Smooth muscle cell (in vitro differentiated cells): ENCODE results near the gene ITSN2. TPM values are rescaled to one million over a fixed set of nuclear protein-coding genes. Genes with fewer than 3 reads are reported as not detected.

Experiments used
- DNase-seq: peaks from one replicate; lab custom pipeline; 2025; ENCODE audit not compliant: unreplicated experiment; lab: John Stamatoyannopoulos, UW
- H2AFZ ChIP-seq: fragments of 200-600 bp; sonication (generic); 2 replicates; pipeline ENCODE4 v1.6.0; 2016; ENCODE audit warnings: antibody characterized with exemption, low read depth, mild to moderate bottlenecking
- H3F3A ChIP-seq: fragments of 200-600 bp; sonication (generic); 2 replicates; pipeline ENCODE4 v1.6.0; 2017; ENCODE audit warnings: antibody characterized with exemption, low read depth
- H3K27ac ChIP-seq: fragments of 200-600 bp; sonication (generic); 2 replicates; pipeline ENCODE4 v1.5.1; 2016; ENCODE audit warnings: low read depth, mild to moderate bottlenecking
- H3K27me3 ChIP-seq: fragments of 200-600 bp; sonication (generic); 2 replicates; pipeline ENCODE4 v1.6.1; 2016; ENCODE audit warnings: low read depth, mild to moderate bottlenecking
- H3K36me3 ChIP-seq: fragments of 200-600 bp; sonication (generic); 2 replicates; pipeline ENCODE4 v1.5.1; 2016; ENCODE audit warnings: low read depth
- H3K4me1 ChIP-seq: fragments of 200-600 bp; sonication (generic); 2 replicates; pipeline ENCODE4 v1.5.1; 2016; ENCODE audit warnings: low read depth
- H3K4me2 ChIP-seq: fragments of 200-600 bp; sonication (generic); 2 replicates; pipeline ENCODE4 v1.6.0; 2016; ENCODE audit warnings: mild to moderate bottlenecking
- H3K4me3 ChIP-seq: fragments of 200-600 bp; sonication (generic); 2 replicates; pipeline ENCODE4 v1.5.1; 2016; ENCODE audit warnings: mild to moderate bottlenecking
- H3K79me2 ChIP-seq: fragments of 200-600 bp; sonication (generic); 2 replicates; pipeline ENCODE4 v1.6.0; 2016; ENCODE audit warnings: low read depth, mild to moderate bottlenecking
- H3K9ac ChIP-seq: fragments of 200-600 bp; sonication (generic); 2 replicates; pipeline ENCODE4 v1.6.0; 2016; ENCODE audit warnings: low read depth
- H3K9me3 ChIP-seq: fragments of 200-600 bp; sonication (generic); replicated peaks from 2 replicates; pipeline ENCODE4 v1.5.1; 2016; ENCODE audit warnings: low read depth
- H4K20me1 ChIP-seq: fragments of 200-600 bp; sonication (generic); 2 replicates; pipeline ENCODE4 v1.6.0; 2016; ENCODE audit warnings: low read depth
- CTCF ChIP-seq: fragments of 200-600 bp; sonication (generic); IDR thresholded peaks from 2 replicates; pipeline ENCODE4 v1.5.1; 2017; ENCODE audit warnings: borderline replicate concordance, mild to moderate bottlenecking, antibody characterized with exemption; ENCODE audit not compliant: insufficient read depth, poor library complexity, severe bottlenecking
- WGBS: methylation state at CpG from one replicate; pipeline ENCODE4 v1.1.7; 2016; ENCODE audit warnings: low lambda C conversion rate; 5-methylcytosine and 5-hydroxymethylcytosine counted together
- polyA plus RNA-seq: library from polyadenylated mRNA; unstranded; fragments of >200 nt; fragmentation: Nextera tagmentation; extraction: Ambion mirVana; gene quantifications from 2 replicates; pipeline ENCODE4 v1.2.1, GENCODE V29; 2016
- small RNA-seq: library from RNA; depleted of rRNA; stranded (forward); fragments of <200 nt; gene quantifications from one replicate; pipeline ENCODE3, GENCODE V24; 2014
- total RNA-seq: library from RNA; depleted of rRNA; stranded (reverse); fragments of >200 nt; gene quantifications from 2 replicates; pipeline ENCODE4 v1.2.3, GENCODE V29; 2014

ITSN2 gene
- total and polyA plus RNA-seq, 2 experiments from 2014 or later: 8.5 to 19.6 TPM

GRCh38 chr2:24159708-24160107 lies 200.6 kb downstream of the ITSN2 start:
- H3K36me3 ChIP-seq: peaks cover 5% of the 10 kb centered on the region
- no peaks in the 10 kb centered on the region for H3F3A ChIP-seq
- WGBS: 98% methylated on average over 4 of the region's 4 CpGs
- H3K27ac ChIP-seq: no peak overlapping the region
- no peak overlapping the region for H3K4me2 ChIP-seq
- no peaks in the 10 kb centered on the region for H3K79me2 ChIP-seq
- no peak for TF ChIP-seq CTCF
- DNase-seq: no peak
- H4K20me1 ChIP-seq: no peaks in the 10 kb centered on the region
- no peaks in the 10 kb centered on the region for H3K9me3 ChIP-seq
- H3K4me1 ChIP-seq: no peaks in the 10 kb centered on the region
- no peak overlapping the region for H2AFZ ChIP-seq
- H3K9ac ChIP-seq: no peak overlapping the region
- H3K27me3 ChIP-seq: no peaks in the 10 kb centered on the region
- H3K4me3 ChIP-seq: no peak overlapping the region

DNA sequence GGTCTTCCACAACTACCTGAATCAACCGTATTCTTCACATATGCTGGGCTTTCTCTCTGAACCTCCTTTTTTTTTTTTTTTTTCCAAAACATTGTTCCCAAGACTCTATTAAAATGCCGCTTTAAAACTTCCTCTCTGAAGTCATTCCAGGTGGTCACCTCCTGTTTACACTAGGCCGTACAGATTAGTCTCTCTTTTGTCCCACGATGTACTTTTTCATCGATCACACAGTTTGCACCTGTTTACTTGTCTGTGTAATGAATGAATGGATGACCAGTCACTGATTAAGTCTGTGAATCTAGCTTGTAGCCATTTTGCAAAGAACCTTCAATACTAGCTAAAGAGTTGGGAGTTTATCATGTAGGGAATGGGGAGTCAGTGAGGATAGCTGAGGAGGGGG lies 202.2 kb downstream of the ITSN2 start:
- 98% methylated on average over 5 of the region's 5 CpGs for WGBS
- Histone ChIP-seq H3K9me3 (no peaks in the 10 kb centered on the region), H4K20me1 (no peaks in the 10 kb centered on the region)

GRCh38 chr2:24153478-24153877 lies 206.9 kb downstream of the ITSN2 start:
- no peak overlapping the region for H2AFZ ChIP-seq
- H3K27ac ChIP-seq: no peak overlapping the region
- 93% methylated on average over 4 of the region's 4 CpGs for WGBS
- DNase-seq: no peak
- no peaks in the 10 kb centered on the region for H3K36me3 ChIP-seq
- H3F3A ChIP-seq: no peaks in the 10 kb centered on the region
- H3K27me3 ChIP-seq: no peaks in the 10 kb centered on the region
- H3K9me3 ChIP-seq: no peaks in the 10 kb centered on the region
- TF ChIP-seq CTCF: no peak
- H3K4me2 ChIP-seq: no peak overlapping the region
- H3K9ac ChIP-seq: no peak overlapping the region
- no peaks in the 10 kb centered on the region for H4K20me1 ChIP-seq
- no peaks in the 10 kb centered on the region for H3K4me1 ChIP-seq
- H3K79me2 ChIP-seq: no peaks in the 10 kb centered on the region
- H3K4me3 ChIP-seq: no peak overlapping the region

More for the DNA sequence above, 202.2 kb downstream of the ITSN2 start:
- no peak overlapping the region for H3K4me2 ChIP-seq
- no peaks in the 10 kb centered on the region for H3K79me2 ChIP-seq
- DNase-seq: no peak
- no peak overlapping the region for H3K27ac ChIP-seq
- no peaks in the 10 kb centered on the region for H3K27me3 ChIP-seq
- no peak overlapping the region for H2AFZ ChIP-seq
- no peaks in the 10 kb centered on the region for H3F3A ChIP-seq
- no peak overlapping the region for H3K4me3 ChIP-seq
- no peaks in the 10 kb centered on the region for H3K4me1 ChIP-seq
- no peak overlapping the region for H3K9ac ChIP-seq
- TF ChIP-seq CTCF: no peak
- H3K36me3 ChIP-seq: peaks cover 5% of the 10 kb centered on the region

Small RNAs within 50 kb of the gene (small RNA-seq; reads per million reads assigned to genes)
- gene HMGN2P20 (not detected), gene RF00602 (not detected)

Other genes starting within 250 kb of the ITSN2 start
- 1.5 TPM in 1 of 2 replicates, not detected in the other for gene PFN4, start 237.2 kb downstream of the ITSN2 start, total RNA-seq
- 0.85 and 1.0 TPM in 2 replicates for gene PFN4, start 237.2 kb downstream of the ITSN2 start, polyA plus RNA-seq
- 7.0 and 14.2 TPM in 2 replicates for gene FAM228B, start 237.1 kb downstream of the ITSN2 start, total RNA-seq
- gene FAM228B, start 237.1 kb downstream of the ITSN2 start, polyA plus RNA-seq: 16.6 and 18.1 TPM in 2 replicates
- gene FAM228A, start 185.5 kb downstream of the ITSN2 start, total RNA-seq: not detected in 2 replicates
- gene FAM228A, start 185.5 kb downstream of the ITSN2 start, polyA plus RNA-seq: 0.27 and 0.57 TPM in 2 replicates
- gene NCOA1, start 130.7 kb upstream of the ITSN2 start, total RNA-seq: 11.2 and 21.0 TPM in 2 replicates
- 8.5 and 9.7 TPM in 2 replicates for gene NCOA1, start 130.7 kb upstream of the ITSN2 start, polyA plus RNA-seq